Adrenal gland (tissue), 5 donors: Measurements from ENCODE around the gene IYD.

ENCODE experiments used
- CTCF ChIP-seq, 6 experiments: fragments of 450-650 bp in 4 of 6; fragments of 200-600 bp in 2 of 6; sonication (generic) in 1 of 6; IDR thresholded peaks; 1 replicate in 5 of 6; 2 replicates in 1 of 6; pipeline versions ENCODE4 v1.5.1 to v1.8.0; 2016 to 2021; ENCODE audit warnings: antibody characterized with exemption in 6 of 6, mild to moderate bottlenecking in 2 of 6, moderate library complexity in 1 of 6
- POLR2A ChIP-seq, 2 donors: fragments of 450-650 bp; IDR thresholded peaks; one replicate each; pipeline ENCODE4 v1.6.1; 2017; ENCODE audit warnings: antibody characterized with exemption in 2 of 2, mild to moderate bottlenecking in 2 of 2, moderate library complexity in 1 of 2
- donor health status: DM: no; HTN: no; CAD: no.

- TF ChIP-seq CTCF (IDR thresholded peaks at IDR 0.05), result no peak
- no peak for TF ChIP-seq POLR2A (IDR thresholded peaks at IDR 0.05)
Measured at GRCh38 chr6:150391890-150392289, 23.1 kb downstream of the IYD start.
